CD4-positive, alpha-beta T cell (primary cell): ENCODE data around the gene RPS6KA3. TPM values are rescaled to one million over a fixed set of nuclear protein-coding genes. Genes with fewer than 3 reads are reported as not detected.

ENCODE experiments used
- ATAC-seq: fragments of 200-7000 bp; cut with Tn5 transposase; one replicate; pipeline ENCODE4 v1.10.0; 2022; ENCODE audit warnings: mild to moderate bottlenecking; ENCODE audit not compliant: poor library complexity
- CTCF ChIA-PET: fragments of 350-600 bp; sonication (Branson Sonifier 250); formaldehyde crosslinking; loops from one replicate; lab custom pipeline; 2021; ENCODE audit warnings: antibody characterized with exemption, inconsistent platforms; lab: Charles Lee
- POLR2A ChIA-PET: fragments of 350-600 bp; sonication (Branson Sonifier 250); formaldehyde crosslinking; loops from one replicate; lab custom pipeline; 2021; ENCODE audit warnings: antibody characterized with exemption, inconsistent platforms; lab: Charles Lee
- DNase-seq, 14 experiments: peaks; one replicate each; pipeline ENCODE4 v3.0.0-alpha.2; 2013 to 2020; ENCODE audit warnings: mixed read lengths in 2 of 14
- H3K27ac ChIP-seq, 2 donors: one replicate each; pipeline versions ENCODE4 v1.5.1 to v1.7.0; 2013; ENCODE audit warnings: low read length in 2 of 2, low read depth in 1 of 2, mild to moderate bottlenecking in 1 of 2
- H3K27me3 ChIP-seq, 2 experiments: 1 replicate in 1 of 2; 2 replicates in 1 of 2; pipeline versions ENCODE4 v1.6.1 to v1.7.0; 2013; ENCODE audit warnings: low read length in 2 of 2, control low read depth in 1 of 2, mild to moderate bottlenecking in 1 of 2, moderate library complexity in 1 of 2; ENCODE audit not compliant: insufficient read depth in 2 of 2, control insufficient read depth in 1 of 2
- H3K36me3 ChIP-seq: one replicate; pipeline ENCODE4 v1.6.1; 2013; ENCODE audit warnings: low read length, control low read depth; ENCODE audit not compliant: insufficient read depth
- H3K4me1 ChIP-seq: one replicate; pipeline ENCODE4 v1.6.1; 2013; ENCODE audit warnings: low read length, control low read depth; ENCODE audit not compliant: insufficient read depth
- H3K4me3 ChIP-seq: one replicate; pipeline ENCODE4 v1.5.1; 2013; ENCODE audit warnings: mild to moderate bottlenecking, low read length, moderate library complexity
- H3K9me3 ChIP-seq, 2 experiments: 1 replicate in 1 of 2; 2 replicates in 1 of 2; pipeline versions ENCODE4 v1.6.1 to v1.7.0; 2013; ENCODE audit warnings: low read length in 2 of 2, mild to moderate bottlenecking in 2 of 2, control low read depth in 1 of 2, moderate library complexity in 1 of 2; ENCODE audit not compliant: control insufficient read depth in 1 of 2, insufficient read depth in 1 of 2
- H3K27ac Mint-ChIP-seq: one replicate; pipeline ENCODE4 v1.8.0; 2020; ENCODE audit warnings: mixed read lengths
- H3K27me3 Mint-ChIP-seq: one replicate; pipeline ENCODE4 v1.8.0; 2021; ENCODE audit warnings: mixed read lengths
- H3K36me3 Mint-ChIP-seq: one replicate; pipeline ENCODE4 v1.8.0; 2021; ENCODE audit warnings: low read depth, mixed read lengths
- H3K4me1 Mint-ChIP-seq: one replicate; pipeline ENCODE4 v1.8.0; 2021; ENCODE audit warnings: low read depth, mixed read lengths
- H3K4me3 Mint-ChIP-seq: one replicate; pipeline ENCODE4 v1.8.0; 2020; ENCODE audit warnings: mild to moderate bottlenecking, mixed read lengths
- H3K9me3 Mint-ChIP-seq: one replicate; pipeline ENCODE4 v1.8.0; 2020; ENCODE audit warnings: mixed read lengths
- CTCF ChIP-seq: fragments of 200-600 bp; IDR thresholded peaks from one replicate; pipeline ENCODE4 v1.8.0; 2022; ENCODE audit warnings: antibody characterized with exemption, mild to moderate bottlenecking
- intact Hi-C, 2 experiments: fragments of 100-400 bp; cut with DNase I in 1 of 2; cut with micrococcal nuclease in 1 of 2; formaldehyde crosslinking; loops; one replicate each; pipeline versions ENCODE4 v1.15.1 to v1.9.0; 2023 to 2025; cut with DNase I, micrococcal nuclease
- total RNA-seq, 174 experiments: library from RNA in 2 of 174; stranded (reverse) in 2 of 174; gene quantifications; one replicate each; pipeline ENCODE4 v1.2.3 and lab custom pipeline; 2021 to 2026

Gene RPS6KA3
- total RNA-seq, 2 experiments from 2014 or later = 39.6 to 39.7 TPM

- ChIA-PET CTCF (no interaction called here), POLR2A (no interaction called here)
- Histone ChIP-seq H3K27ac (no peak overlapping the region), H3K4me3 (no peak overlapping the region), H3K27me3 (no peaks in the 10 kb centered on the region), H3K4me1 (peaks cover 15% of the 10 kb centered on the region), H3K36me3 (no peaks in the 10 kb centered on the region), H3K9me3 (peaks cover 0 to 5% of the 10 kb centered on the region in 2 experiments)
- H3K4me1 Mint-ChIP-seq = peaks cover 3% of the 10 kb centered on the region
- TF ChIP-seq CTCF = no peak
- ATAC-seq (no peak), DNase-seq (peak in 1 of 14 experiments; percentile 9)
- no peaks in the 10 kb centered on the region for H3K9me3 Mint-ChIP-seq
- no peaks in the 10 kb centered on the region for H3K27me3 Mint-ChIP-seq
- intact Hi-C loops = loop anchor here in 1 of 2 experiments (5.0 to 10.0 kb wide), 2 partner anchors 41 to 1597 kb away; partner anchors contain the start of gene RS1
- H3K4me3 Mint-ChIP-seq = no peak overlapping the region
- H3K27ac Mint-ChIP-seq = no peak overlapping the region
- H3K36me3 Mint-ChIP-seq = peaks cover 9% of the 10 kb centered on the region
Observed at GRCh38 chrX:20271730-20272129, 5.0 kb upstream of the RPS6KA3 start.

DNA sequence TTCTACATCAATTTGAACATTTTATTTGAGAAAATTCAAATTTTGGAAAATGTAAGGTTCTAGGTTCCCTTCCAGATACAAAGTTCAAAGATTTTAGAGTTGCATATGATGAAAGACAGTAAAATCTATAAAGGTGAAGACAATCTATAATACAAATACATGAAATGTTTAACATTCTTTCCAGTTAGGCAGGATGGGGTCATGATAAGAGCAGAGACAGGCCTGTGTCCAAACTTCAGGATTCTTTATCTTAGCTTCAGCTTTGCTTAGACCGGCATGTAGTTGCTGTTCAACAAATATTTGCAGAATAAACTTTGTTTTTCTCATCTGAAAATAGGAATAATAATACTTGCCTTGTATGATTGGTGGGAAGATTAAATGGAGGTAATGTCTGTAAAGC is 4.5 kb upstream of the RPS6KA3 start:
- peaks cover 0 to 5% of the 10 kb centered on the region in 2 experiments for H3K9me3 ChIP-seq
- Mint-ChIP-seq H3K4me3 (no peak overlapping the region), H3K4me1 (peaks cover 3% of the 10 kb centered on the region), H3K36me3 (peaks cover 11% of the 10 kb centered on the region), H3K27me3 (no peaks in the 10 kb centered on the region), H3K9me3 (no peaks in the 10 kb centered on the region), H3K27ac (no peak overlapping the region)
- H3K27ac ChIP-seq = no peak overlapping the region
- DNase-seq = no peak
- TF ChIP-seq CTCF = no peak
- no peak overlapping the region for H3K4me3 ChIP-seq
- no peaks in the 10 kb centered on the region for H3K27me3 ChIP-seq
- ATAC-seq = no peak
- CTCF ChIA-PET = no interaction called here
- POLR2A ChIA-PET = no interaction called here
- H3K4me1 ChIP-seq = peaks cover 15% of the 10 kb centered on the region
- intact Hi-C loops = loop anchor here in 1 of 2 experiments (5.0 to 10.0 kb wide), 2 partner anchors 41 to 1596 kb away; partner anchors contain the start of gene RS1
- no peaks in the 10 kb centered on the region for H3K36me3 ChIP-seq

GRCh38 chrX:20270562-20270890 is 3.8 kb upstream of the RPS6KA3 start:
- Mint-ChIP-seq H3K9me3 (no peaks in the 10 kb centered on the region), H3K4me1 (peaks cover 3% of the 10 kb centered on the region), H3K27me3 (no peaks in the 10 kb centered on the region), H3K36me3 (peaks cover 14% of the 10 kb centered on the region), H3K27ac (no peak overlapping the region), H3K4me3 (no peak overlapping the region)
- H3K9me3 ChIP-seq = peaks cover 0 to 5% of the 10 kb centered on the region in 2 experiments
- DNase-seq = peak in 1 of 14 experiments; percentile 33
- CTCF ChIA-PET = no interaction called here
- intact Hi-C loops = loop anchor here in 1 of 2 experiments (5.0 to 10.0 kb wide), 2 partner anchors 42 to 1596 kb away; partner anchors contain the start of gene RS1
- no peaks in the 10 kb centered on the region for H3K27me3 ChIP-seq
- POLR2A ChIA-PET = no interaction called here
- peaks cover 15% of the 10 kb centered on the region for H3K4me1 ChIP-seq
- no peak overlapping the region for H3K4me3 ChIP-seq
- no peak for TF ChIP-seq CTCF
- H3K36me3 ChIP-seq = no peaks in the 10 kb centered on the region
- ATAC-seq = no peak
- no peak overlapping the region for H3K27ac ChIP-seq
